Activated CD8-positive, alpha-beta memory T cell treated with anti-CD3 and anti-CD28 coated beads for 36 hours (primary cell): ENCODE data around the gene RNU6-9. TPM values are rescaled to one million over a fixed set of nuclear protein-coding genes. Genes with fewer than 3 reads are reported as not detected.

Source experiments
- CTCF ChIA-PET: fragments of 350-600 bp; sonication (Branson Sonifier 250); formaldehyde crosslinking; loops from one replicate; lab custom pipeline; 2021; ENCODE audit warnings: antibody characterized with exemption; lab: Charles Lee
- POLR2A ChIA-PET: fragments of 350-600 bp; sonication (Branson Sonifier 250); formaldehyde crosslinking; loops from one replicate; lab custom pipeline; 2021; ENCODE audit warnings: antibody characterized with exemption; lab: Charles Lee
- total RNA-seq, 2 experiments: library from RNA; stranded (reverse); gene quantifications; one replicate each; pipeline ENCODE4 v1.2.3, GENCODE V29; 2021

Gene RNU6-9
- total RNA-seq, 2 experiments from 2014 or later, result not detected

GRCh38 chr19:858868-859843, 34.1 kb upstream of the RNU6-9 start, which contains the start of gene CFD:
CFD (plus strand) TSS chr19:859664; CDS start chr19:859690, 26 bp downstream.
- CTCF ChIA-PET, result interaction anchor here (1.0 to 2.8 kb wide), 6 partner anchors 16 to 123 kb away, joined by 3 to 14 read pairs (median 4); no protein-coding TSS in a partner anchor
- POLR2A ChIA-PET, result interaction anchor here (0.7 kb wide), 1 partner anchor 103 kb away, joined by 9 read pairs; no protein-coding TSS in a partner anchor

GRCh38 chr19:861141-861755, 32.0 kb upstream of the RNU6-9 start:
- ChIA-PET POLR2A (no interaction called here), CTCF (no interaction called here)

GRCh38 chr19:861756-862580, 31.3 kb upstream of the RNU6-9 start:
- POLR2A ChIA-PET, result interaction anchor here (0.6 kb wide), 1 partner anchor 213 kb away, joined by 10 read pairs; no protein-coding TSS in a partner anchor
- CTCF ChIA-PET, result interaction anchor here (0.7 to 2.5 kb wide), 3 partner anchors 47 to 251 kb away, joined by 3 to 25 read pairs (median 18); partner anchors contain the start of gene WDR18

GRCh38 chr19:862581-863314, 30.5 kb upstream of the RNU6-9 start:
- ChIA-PET CTCF (interaction anchor here (0.7 to 2.5 kb wide), 13 partner anchors 8 to 326 kb away, joined by 3 to 25 read pairs (median 3); partner anchors contain the start of gene WDR18), POLR2A (interaction anchor here (0.6 to 1.0 kb wide), 5 partner anchors 45 to 213 kb away, joined by 3 to 11 read pairs (median 3); partner anchors contain the start of gene WDR18)

GRCh38 chr19:863315-863620, 30.0 kb upstream of the RNU6-9 start:
- POLR2A ChIA-PET, result interaction anchor here (0.6 to 1.0 kb wide), 5 partner anchors 44 to 238 kb away, joined by 3 to 11 read pairs (median 3); no protein-coding TSS in a partner anchor
- CTCF ChIA-PET, result interaction anchor here (0.6 to 2.5 kb wide), 22 partner anchors 9 to 325 kb away, joined by 3 to 25 read pairs (median 4); partner anchors contain the start of genes CNN2, MED16, RNU6-9 and WDR18

GRCh38 chr19:866769-867300, 26.4 kb upstream of the RNU6-9 start:
- ChIA-PET POLR2A (no interaction called here), CTCF (no interaction called here)

GRCh38 chr19:867301-867793, 25.9 kb upstream of the RNU6-9 start:
- ChIA-PET POLR2A (no interaction called here), CTCF (no interaction called here)

GRCh38 chr19:867855-868457, 25.3 kb upstream of the RNU6-9 start:
- CTCF ChIA-PET, result no interaction called here
- POLR2A ChIA-PET, result no interaction called here

GRCh38 chr19:868458-869244, 24.6 kb upstream of the RNU6-9 start:
- POLR2A ChIA-PET, result no interaction called here
- CTCF ChIA-PET, result no interaction called here

- ChIA-PET CTCF (no interaction called here), POLR2A (no interaction called here)
These were observed 23.8 kb upstream of the RNU6-9 start for GRCh38 chr19:869245-870177.

- CTCF ChIA-PET, result interaction anchor here (0.7 kb wide), 1 partner anchor 459 kb away, joined by 4 read pairs; no protein-coding TSS in a partner anchor
These were observed 23.0 kb upstream of the RNU6-9 start for GRCh38 chr19:870314-870713.

GRCh38 chr19:870963-871401, 22.3 kb upstream of the RNU6-9 start:
- CTCF ChIA-PET, result interaction anchor here (0.7 to 1.0 kb wide), 2 partner anchors 50 to 458 kb away, joined by 3 to 4 read pairs; no protein-coding TSS in a partner anchor

More at GRCh38 chr19:870314-870713, 23.0 kb upstream of the RNU6-9 start:
- POLR2A ChIA-PET, result no interaction called here

GRCh38 chr19:871446-872265, 21.6 kb upstream of the RNU6-9 start:
- ChIA-PET CTCF (interaction anchor here (0.5 to 1.1 kb wide), 3 partner anchors 8 to 183 kb away, joined by 3 to 4 read pairs (median 4); no protein-coding TSS in a partner anchor), POLR2A (no interaction called here)

More at GRCh38 chr19:870963-871401, 22.3 kb upstream of the RNU6-9 start:
- POLR2A ChIA-PET, result no interaction called here

- POLR2A ChIA-PET, result no interaction called here
- CTCF ChIA-PET, result interaction anchor here (0.5 to 1.1 kb wide), 2 partner anchors 9 to 184 kb away, joined by 4 read pairs; no protein-coding TSS in a partner anchor
These were observed 20.9 kb upstream of the RNU6-9 start for GRCh38 chr19:872266-872951.
